ENCODE measurements around the gene PAFAH1B2. TPM values are rescaled to one million over a fixed set of nuclear protein-coding genes. Genes with fewer than 3 reads are reported as not detected.

The PAFAH1B2 gene
- total and polyA plus RNA-seq, 4 donors, result 22.2 to 73.1 (median 47.3) TPM

GRCh38 chr11:117195258-117195657 is 51.2 kb downstream of the PAFAH1B2 start:
- 84 to 85% methylated on average over 4 of the region's 4 CpGs for WGBS, 2 donors
- no peak for TF ChIP-seq CTCF (IDR thresholded peaks at IDR 0.05; ENCODE audit: control extremely low read depth, extremely low read depth)

GRCh38 chr11:117195761-117196160 is 51.7 kb downstream of the PAFAH1B2 start:
- Histone ChIP-seq H3K36me3 (ENCODE audit: control insufficient read depth in 4 of 4, insufficient read depth in 4 of 4, low read length in 4 of 4) (peaks cover 0 to 35% (median 8%) of the 10 kb centered on the region in 4 donors), H3K9me3 (ENCODE audit: control insufficient read depth in 4 of 4, insufficient read depth in 3 of 4, low read length in 3 of 4) (no peaks in the 10 kb centered on the region), H3K9ac (ENCODE audit: insufficient read depth in 1 of 2, low read length in 2 of 2) (no peak overlapping the region), H3K27me3 (ENCODE audit: control insufficient read depth in 3 of 3, insufficient read depth in 3 of 3, low read length in 2 of 3) (no peaks in the 10 kb centered on the region), H3K4me3 (no peak overlapping the region), H3K4me1 (ENCODE audit: control insufficient read depth in 5 of 5, insufficient read depth in 5 of 5, low read length in 5 of 5) (peaks cover 0 to 12% (median 0%) of the 10 kb centered on the region in 5 donors), H3K27ac (ENCODE audit: low read depth in 1 of 2, low read length in 1 of 2) (no peak overlapping the region)
- 83 to 84% methylated on average over 19 of the region's 19 CpGs for WGBS, 2 donors
- ATAC-seq (ENCODE audit: insufficient read depth, low FRiP score) (no peak), DNase-seq (no peak)
- TF ChIP-seq CTCF (IDR thresholded peaks at IDR 0.05; ENCODE audit: control extremely low read depth, extremely low read depth), result no peak

More at GRCh38 chr11:117195258-117195657, 51.2 kb downstream of the PAFAH1B2 start:
- Histone ChIP-seq H3K27ac (ENCODE audit: low read depth in 1 of 2, low read length in 1 of 2) (peak overlapping the region in 1 of 2 donors; percentile 38), H3K9ac (ENCODE audit: insufficient read depth in 1 of 2, low read length in 2 of 2) (no peak overlapping the region), H3K4me3 (no peak overlapping the region), H3K9me3 (ENCODE audit: control insufficient read depth in 4 of 4, insufficient read depth in 3 of 4, low read length in 3 of 4) (no peaks in the 10 kb centered on the region), H3K36me3 (ENCODE audit: control insufficient read depth in 4 of 4, insufficient read depth in 4 of 4, low read length in 4 of 4) (peaks cover 4 to 39% (median 10%) of the 10 kb centered on the region in 4 donors), H3K27me3 (ENCODE audit: control insufficient read depth in 3 of 3, insufficient read depth in 3 of 3, low read length in 2 of 3) (no peaks in the 10 kb centered on the region), H3K4me1 (ENCODE audit: control insufficient read depth in 5 of 5, insufficient read depth in 5 of 5, low read length in 5 of 5) (peaks cover 0 to 12% (median 0%) of the 10 kb centered on the region in 5 donors)
- no peak for ATAC-seq (ENCODE audit: insufficient read depth, low FRiP score)
- no peak for DNase-seq

- WGBS, 2 donors, result 94 to 96% methylated on average over 7 of the region's 7 CpGs
- Histone ChIP-seq H3K9ac (ENCODE audit: insufficient read depth in 1 of 2, low read length in 2 of 2) (no peak overlapping the region), H3K36me3 (ENCODE audit: control insufficient read depth in 4 of 4, insufficient read depth in 4 of 4, low read length in 4 of 4) (peaks cover 0 to 28% (median 6%) of the 10 kb centered on the region in 4 donors), H3K4me1 (ENCODE audit: control insufficient read depth in 5 of 5, insufficient read depth in 5 of 5, low read length in 5 of 5) (peaks cover 0 to 15% (median 0%) of the 10 kb centered on the region in 5 donors), H3K27me3 (ENCODE audit: control insufficient read depth in 3 of 3, insufficient read depth in 3 of 3, low read length in 2 of 3) (no peaks in the 10 kb centered on the region), H3K27ac (ENCODE audit: low read depth in 1 of 2, low read length in 1 of 2) (no peak overlapping the region), H3K9me3 (ENCODE audit: control insufficient read depth in 4 of 4, insufficient read depth in 3 of 4, low read length in 3 of 4) (no peaks in the 10 kb centered on the region), H3K4me3 (no peak overlapping the region)
- no peak for TF ChIP-seq CTCF (IDR thresholded peaks at IDR 0.05; ENCODE audit: control extremely low read depth, extremely low read depth)
- DNase-seq (no peak), ATAC-seq (ENCODE audit: insufficient read depth, low FRiP score) (no peak)
These were observed 52.9 kb downstream of the PAFAH1B2 start for GRCh38 chr11:117197006-117197405.
